Brain microvascular endothelial cell (primary cell): ENCODE data around the gene TGFA.

Experiments
- DNase-seq: peaks from one replicate; pipeline ENCODE4 v3.0.0-alpha.2; 2020
- H3K27ac ChIP-seq: fragments of 250-450 bp; sonication (Bioruptor Pico); 2 replicates; pipeline ENCODE4 v1.5.1; 2020; ENCODE audit warnings: mild to moderate bottlenecking, moderate library complexity
- H3K27me3 ChIP-seq: fragments of 250-450 bp; sonication (Bioruptor Pico); replicated peaks from 2 replicates; pipeline ENCODE4 v1.5.1; 2020; ENCODE audit warnings: mild to moderate bottlenecking
- H3K36me3 ChIP-seq: fragments of 250-450 bp; sonication (Bioruptor Pico); replicated peaks from 2 replicates; pipeline ENCODE4 v1.5.1; 2020; ENCODE audit warnings: mild to moderate bottlenecking
- H3K4me3 ChIP-seq: 2 replicates; pipeline ENCODE4 v1.5.1; 2011; ENCODE audit warnings: low read depth, mild to moderate bottlenecking, control low read depth, low read length, moderate library complexity
- in situ Hi-C: cut with HindIII; loops from 2 replicates; pipeline ENCODE4 v1.10.0; 2017; ENCODE audit warnings: low sequenced_read_pairs, low pct_ligation_motif_present
- TF ChIP-seq, protein P1 (sequence below): IDR thresholded peaks from 2 replicates; pipeline ENCODE4 v1.5.1; 2011; ENCODE audit warnings: low read depth, mild to moderate bottlenecking, moderate library complexity, low read length, control low read depth, inconsistent platforms; ENCODE audit errors: missing control alignments

TGFA gene

DNA sequence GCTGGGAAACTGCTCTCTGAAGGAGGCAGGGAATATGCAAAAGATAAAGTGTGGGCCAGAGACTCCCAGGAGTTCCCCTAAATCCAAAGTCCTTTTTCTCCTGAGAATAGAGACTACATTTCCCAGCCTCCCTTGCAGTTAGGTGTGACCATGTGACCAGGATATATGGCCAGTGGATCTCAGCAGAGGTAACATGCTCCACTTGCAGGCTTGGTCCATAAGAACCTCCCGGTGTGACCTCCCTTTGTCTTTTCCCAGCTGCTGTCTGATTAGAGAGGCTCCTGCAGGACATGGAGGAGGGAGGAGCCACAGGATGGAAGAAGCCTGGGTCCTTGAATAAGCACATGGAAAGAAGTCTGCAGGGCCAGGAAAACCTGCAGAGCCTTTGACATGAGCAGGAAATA is 76.2 kb downstream of the TGFA start:
- Histone ChIP-seq H3K27ac (no peak overlapping the region), H3K4me3 (no peak overlapping the region), H3K27me3 (no peaks in the 10 kb centered on the region), H3K36me3 (no peaks in the 10 kb centered on the region)
- DNase-seq, result no peak
- TF ChIP-seq, protein P1, sequence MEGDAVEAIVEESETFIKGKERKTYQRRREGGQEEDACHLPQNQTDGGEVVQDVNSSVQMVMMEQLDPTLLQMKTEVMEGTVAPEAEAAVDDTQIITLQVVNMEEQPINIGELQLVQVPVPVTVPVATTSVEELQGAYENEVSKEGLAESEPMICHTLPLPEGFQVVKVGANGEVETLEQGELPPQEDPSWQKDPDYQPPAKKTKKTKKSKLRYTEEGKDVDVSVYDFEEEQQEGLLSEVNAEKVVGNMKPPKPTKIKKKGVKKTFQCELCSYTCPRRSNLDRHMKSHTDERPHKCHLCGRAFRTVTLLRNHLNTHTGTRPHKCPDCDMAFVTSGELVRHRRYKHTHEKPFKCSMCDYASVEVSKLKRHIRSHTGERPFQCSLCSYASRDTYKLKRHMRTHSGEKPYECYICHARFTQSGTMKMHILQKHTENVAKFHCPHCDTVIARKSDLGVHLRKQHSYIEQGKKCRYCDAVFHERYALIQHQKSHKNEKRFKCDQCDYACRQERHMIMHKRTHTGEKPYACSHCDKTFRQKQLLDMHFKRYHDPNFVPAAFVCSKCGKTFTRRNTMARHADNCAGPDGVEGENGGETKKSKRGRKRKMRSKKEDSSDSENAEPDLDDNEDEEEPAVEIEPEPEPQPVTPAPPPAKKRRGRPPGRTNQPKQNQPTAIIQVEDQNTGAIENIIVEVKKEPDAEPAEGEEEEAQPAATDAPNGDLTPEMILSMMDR, result no peak
- in situ Hi-C loops, result no loop called here

DNA sequence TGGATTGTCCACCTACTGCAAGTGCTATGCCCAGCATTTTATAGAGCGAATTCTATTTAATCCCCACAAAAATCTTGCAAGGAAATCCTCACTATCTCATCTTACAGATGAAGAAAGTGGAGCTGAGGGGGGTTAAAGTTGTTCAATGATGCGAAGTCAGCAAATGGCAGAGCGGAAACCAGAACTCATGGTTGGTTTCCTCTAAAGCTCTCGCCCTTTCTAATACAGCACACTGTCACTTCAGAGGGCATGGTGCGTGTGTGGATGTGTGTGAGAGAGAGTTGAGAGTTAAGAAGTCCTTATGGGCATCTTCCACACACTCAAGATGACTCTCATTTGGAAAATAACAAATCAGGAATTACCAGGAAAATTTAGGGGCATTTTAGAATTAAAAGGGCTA is 78.4 kb downstream of the TGFA start:
- no peak for DNase-seq
- TF ChIP-seq, protein P1, result no peak
- in situ Hi-C loops, result no loop called here
- Histone ChIP-seq H3K27me3 (peaks cover 2% of the 10 kb centered on the region), H3K4me3 (no peak overlapping the region), H3K27ac (no peak overlapping the region), H3K36me3 (no peaks in the 10 kb centered on the region)

DNA sequence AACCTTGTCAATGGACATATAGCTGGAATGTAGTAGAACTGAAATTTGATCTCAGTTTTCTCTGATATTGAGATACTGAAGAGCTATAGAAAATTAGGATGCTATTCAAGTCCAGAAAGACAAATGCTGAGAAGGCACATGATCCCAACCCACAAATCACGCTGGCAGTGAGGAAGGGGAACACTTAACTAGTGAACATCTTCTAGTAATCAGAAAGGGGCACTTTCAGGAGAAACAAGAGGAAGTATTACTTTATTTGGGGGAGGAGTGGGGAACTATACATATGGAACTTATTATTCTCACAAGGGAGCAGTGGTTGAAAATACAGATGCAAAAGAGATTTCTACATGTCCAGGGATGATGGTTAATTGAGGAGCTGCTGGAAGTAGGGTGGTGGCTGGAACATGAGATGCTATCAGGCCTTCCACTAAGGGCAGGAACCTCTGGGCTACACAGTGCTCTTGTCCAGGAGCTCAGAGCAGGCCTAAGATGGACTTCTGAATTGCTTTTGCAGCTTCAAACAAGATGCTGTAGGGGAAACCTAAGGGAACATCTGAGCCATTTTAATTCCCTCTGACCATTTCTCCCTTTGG is 79.3 kb downstream of the TGFA start:
- DNase-seq, result no peak
- Histone ChIP-seq H3K4me3 (no peak overlapping the region), H3K27me3 (peaks cover 2% of the 10 kb centered on the region), H3K27ac (no peak overlapping the region), H3K36me3 (no peaks in the 10 kb centered on the region)
- TF ChIP-seq, protein P1, result no peak
- in situ Hi-C loops, result no loop called here

DNA sequence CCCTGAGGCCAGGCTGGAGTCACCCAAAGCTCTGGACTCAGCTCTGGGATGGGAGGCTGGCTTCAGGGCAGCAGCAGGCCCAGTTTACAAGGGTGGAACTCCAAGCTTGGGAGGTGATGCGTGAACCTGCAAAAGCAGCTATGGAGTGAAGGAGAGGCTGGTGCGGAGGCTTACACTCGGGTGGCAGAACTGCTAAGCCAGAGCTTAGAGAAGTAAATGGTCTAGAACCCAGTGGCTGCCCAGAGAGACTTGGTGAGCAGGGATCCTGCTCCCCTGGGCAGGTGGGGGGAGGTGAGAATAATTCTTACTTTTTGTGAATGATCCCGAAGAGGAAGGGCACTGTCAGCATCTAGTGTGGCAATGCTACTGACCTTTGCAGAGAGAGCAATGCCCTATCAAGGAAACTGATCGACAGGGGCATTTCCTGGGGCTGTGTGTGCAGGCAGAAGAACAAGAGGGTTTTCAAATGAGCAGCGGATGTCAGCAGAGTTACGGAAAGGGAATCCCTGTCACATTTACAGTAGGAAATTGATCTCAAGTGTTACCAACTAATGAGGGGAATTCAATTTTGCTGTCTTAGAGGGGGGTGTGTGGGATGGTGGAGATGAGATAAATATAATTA is 80.4 kb downstream of the TGFA start:
- Histone ChIP-seq H3K27me3 (peaks cover 2% of the 10 kb centered on the region), H3K36me3 (no peaks in the 10 kb centered on the region), H3K4me3 (no peak overlapping the region), H3K27ac (no peak overlapping the region)
- DNase-seq, result no peak
- in situ Hi-C loops, result no loop called here
- TF ChIP-seq, protein P1, result no peak

DNA sequence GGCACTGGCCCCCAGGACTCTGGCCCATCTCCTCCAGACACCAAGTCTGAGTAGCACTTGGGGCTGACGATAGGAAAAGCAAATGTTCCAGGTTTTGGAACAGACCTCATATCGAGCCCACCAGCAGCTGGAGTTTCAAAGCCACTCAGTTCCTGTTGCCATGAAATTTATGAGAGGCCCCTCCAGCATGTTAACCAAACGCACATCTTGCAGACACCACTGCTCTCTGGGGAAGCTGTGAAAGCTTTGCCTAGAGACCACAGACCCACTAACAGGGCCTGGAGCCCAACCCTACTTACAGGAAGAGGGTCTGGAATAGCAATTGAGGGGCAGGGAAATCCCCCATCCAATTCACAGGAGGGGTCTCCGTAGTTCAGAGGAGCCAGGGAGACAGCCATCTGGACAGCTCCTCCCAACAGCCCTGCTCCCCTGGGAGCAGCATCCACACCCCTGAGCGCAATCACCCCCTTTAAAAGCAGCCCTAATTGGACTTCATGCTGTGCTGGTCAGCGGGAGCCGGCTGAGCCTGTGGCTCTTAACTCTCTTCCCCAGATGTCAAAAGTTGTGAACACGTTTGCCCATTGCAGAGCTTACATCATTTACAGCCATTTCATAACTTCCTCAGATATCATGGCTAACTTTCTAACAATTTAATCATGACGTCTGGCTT is 81.3 kb downstream of the TGFA start:
- H3K27me3 ChIP-seq, result peaks cover 2% of the 10 kb centered on the region
- TF ChIP-seq, protein P1, result no peak
- in situ Hi-C loops, result no loop called here
- DNase-seq, result no peak
- H3K4me3 ChIP-seq, result no peak overlapping the region
- H3K27ac ChIP-seq, result no peak overlapping the region
- no peaks in the 10 kb centered on the region for H3K36me3 ChIP-seq
